Measurements from ENCODE around the gene KRTAP5-5.
"Not testable (repeated sequence)": the region's sequence is repeated elsewhere in the genome, so short reads cannot be mapped to it uniquely, and the experiment has no call there.

The KRTAP5-5 gene

GRCh38 chr11:1642288-1643145 is 12.9 kb downstream of the KRTAP5-5 start:
- DNase-seq = no peak

- no peak for DNase-seq
Observed at GRCh38 chr11:1643146-1643690, 13.6 kb downstream of the KRTAP5-5 start.

GRCh38 chr11:1644601-1645356 is 15.2 kb downstream of the KRTAP5-5 start:
- DNase-seq = no peak

- no peak for DNase-seq
Observed at GRCh38 chr11:1645357-1645821, 15.8 kb downstream of the KRTAP5-5 start.

- DNase-seq = not testable (repeated sequence)
Observed at GRCh38 chr11:1646540-1646939, 17.0 kb downstream of the KRTAP5-5 start.

- no peak for DNase-seq
Observed at GRCh38 chr11:1647901-1648652, 18.5 kb downstream of the KRTAP5-5 start.

- no peak for DNase-seq
Observed at GRCh38 chr11:1648653-1649420, 19.3 kb downstream of the KRTAP5-5 start.

- DNase-seq = no peak
Observed at GRCh38 chr11:1650034-1650917, 20.7 kb downstream of the KRTAP5-5 start.

GRCh38 chr11:1650918-1651262 is 21.3 kb downstream of the KRTAP5-5 start:
- no peak for DNase-seq

GRCh38 chr11:1651411-1651980 is 21.9 kb downstream of the KRTAP5-5 start:
- no peak for DNase-seq

- DNase-seq = no peak
Observed at GRCh38 chr11:1652026-1652425, 22.5 kb downstream of the KRTAP5-5 start.

GRCh38 chr11:1652442-1652770 is 22.8 kb downstream of the KRTAP5-5 start:
- no peak for DNase-seq

- DNase-seq = peak; percentile 84
Observed at GRCh38 chr11:1652771-1653540, 23.4 kb downstream of the KRTAP5-5 start.

- no peak for DNase-seq
Observed at GRCh38 chr11:1653541-1654387, 24.2 kb downstream of the KRTAP5-5 start.

GRCh38 chr11:1654388-1655167 is 25.0 kb downstream of the KRTAP5-5 start:
- no peak for DNase-seq

- no peak for DNase-seq
Observed at GRCh38 chr11:1655168-1656060, 25.8 kb downstream of the KRTAP5-5 start.

- DNase-seq = no peak
Observed at GRCh38 chr11:1656061-1656441, 26.5 kb downstream of the KRTAP5-5 start.

All from activated T-cell treated with anti-CD3 and anti-CD28 coated beads, Interleukin-2, amount 50 U/mL, for 1 hour (primary cell).